Breast epithelium (tissue), 3 donors: ENCODE data around the gene SNX18.

ENCODE experiments used
- POLR2A ChIP-seq: fragments of 450-650 bp; IDR thresholded peaks from one replicate; pipeline ENCODE4 v1.6.1; 2016; ENCODE audit warnings: antibody characterized with exemption, mild to moderate bottlenecking, moderate library complexity
- POLR2AphosphoS5 ChIP-seq, 3 donors: sonication (generic); formaldehyde crosslinking; IDR thresholded peaks; one replicate each; pipeline ENCODE4 v1.6.1; 2017; ENCODE audit warnings: antibody characterized with exemption in 3 of 3
- TF ChIP-seq, protein P1 (sequence below), 3 donors: fragments of 450-650 bp; IDR thresholded peaks; one replicate each; pipeline ENCODE4 v1.5.1; 2016 to 2017; ENCODE audit warnings: antibody characterized with exemption in 3 of 3, mild to moderate bottlenecking in 3 of 3, moderate library complexity in 3 of 3

DNA sequence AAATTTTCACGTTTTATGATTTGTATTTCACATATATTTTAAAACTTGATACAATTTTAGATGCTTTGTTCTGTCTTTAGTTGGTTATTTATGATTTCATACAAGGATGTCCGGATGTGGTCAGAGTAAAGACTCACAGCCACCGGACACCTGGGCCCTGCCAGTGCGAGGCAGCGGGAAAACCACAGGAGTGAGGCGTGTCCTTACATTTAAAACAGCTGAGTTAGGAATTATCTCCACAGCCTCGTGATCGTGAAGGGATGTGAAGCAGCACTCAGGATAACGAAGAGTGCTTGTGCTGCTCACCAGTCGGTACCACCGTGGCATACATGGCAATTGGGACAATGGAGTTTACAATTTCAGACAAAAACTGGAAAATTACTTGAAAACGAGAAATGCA is 14.0 kb downstream of the SNX18 start:
- TF ChIP-seq, protein P1, sequence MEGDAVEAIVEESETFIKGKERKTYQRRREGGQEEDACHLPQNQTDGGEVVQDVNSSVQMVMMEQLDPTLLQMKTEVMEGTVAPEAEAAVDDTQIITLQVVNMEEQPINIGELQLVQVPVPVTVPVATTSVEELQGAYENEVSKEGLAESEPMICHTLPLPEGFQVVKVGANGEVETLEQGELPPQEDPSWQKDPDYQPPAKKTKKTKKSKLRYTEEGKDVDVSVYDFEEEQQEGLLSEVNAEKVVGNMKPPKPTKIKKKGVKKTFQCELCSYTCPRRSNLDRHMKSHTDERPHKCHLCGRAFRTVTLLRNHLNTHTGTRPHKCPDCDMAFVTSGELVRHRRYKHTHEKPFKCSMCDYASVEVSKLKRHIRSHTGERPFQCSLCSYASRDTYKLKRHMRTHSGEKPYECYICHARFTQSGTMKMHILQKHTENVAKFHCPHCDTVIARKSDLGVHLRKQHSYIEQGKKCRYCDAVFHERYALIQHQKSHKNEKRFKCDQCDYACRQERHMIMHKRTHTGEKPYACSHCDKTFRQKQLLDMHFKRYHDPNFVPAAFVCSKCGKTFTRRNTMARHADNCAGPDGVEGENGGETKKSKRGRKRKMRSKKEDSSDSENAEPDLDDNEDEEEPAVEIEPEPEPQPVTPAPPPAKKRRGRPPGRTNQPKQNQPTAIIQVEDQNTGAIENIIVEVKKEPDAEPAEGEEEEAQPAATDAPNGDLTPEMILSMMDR (IDR thresholded peaks at IDR 0.05) = no peak
- no peak for TF ChIP-seq POLR2AphosphoS5 (IDR thresholded peaks at IDR 0.05)
- no peak for TF ChIP-seq POLR2A
